Endodermal cell (in vitro differentiated cells): ENCODE data around the gene NRAP. TPM values are rescaled to one million over a fixed set of nuclear protein-coding genes. Genes with fewer than 3 reads are reported as not detected.

Experiments
- DNase-seq: peaks from one replicate; pipeline ENCODE4 v3.0.0-alpha.2; 2017
- H3K27ac ChIP-seq: 2 replicates; pipeline ENCODE4 v1.5.1; 2013; ENCODE audit warnings: mild to moderate bottlenecking, low read depth, low read length, moderate library complexity
- H3K27me3 ChIP-seq: 2 replicates; pipeline ENCODE4 v1.6.1; 2013; ENCODE audit warnings: mild to moderate bottlenecking, low read length, moderate library complexity; ENCODE audit not compliant: insufficient read depth, control insufficient read depth, poor library complexity, severe bottlenecking
- H3K36me3 ChIP-seq: 2 replicates; pipeline ENCODE4 v1.7.0; 2013; ENCODE audit warnings: mild to moderate bottlenecking, low read length, moderate library complexity; ENCODE audit not compliant: control insufficient read depth, insufficient read depth
- H3K4me1 ChIP-seq: one replicate; pipeline ENCODE4 v1.7.0; 2013; ENCODE audit warnings: low read length; ENCODE audit not compliant: control insufficient read depth, insufficient read depth
- H3K4me3 ChIP-seq: 2 replicates; pipeline ENCODE4 v1.5.1; 2013; ENCODE audit warnings: mild to moderate bottlenecking, low read length, moderate library complexity
- H3K9ac ChIP-seq: 2 replicates; pipeline ENCODE4 v1.6.1; 2013; ENCODE audit warnings: mild to moderate bottlenecking, low read length, moderate library complexity; ENCODE audit not compliant: poor library complexity, severe bottlenecking; ENCODE audit errors: extremely low read depth
- H3K9me3 ChIP-seq: 2 replicates; pipeline ENCODE4 v1.6.1; 2013; ENCODE audit warnings: mild to moderate bottlenecking, low read length, moderate library complexity; ENCODE audit not compliant: control insufficient read depth
- H3K27ac Mint-ChIP-seq: 2 replicates; pipeline ENCODE4 v1.8.0; 2020; ENCODE audit warnings: mixed read lengths
- H3K27me3 Mint-ChIP-seq: 2 replicates; pipeline ENCODE4 v1.8.0; 2021; ENCODE audit warnings: mild to moderate bottlenecking, mixed read lengths; ENCODE audit not compliant: insufficient read depth
- H3K36me3 Mint-ChIP-seq: 2 replicates; pipeline ENCODE4 v1.8.0; 2020; ENCODE audit warnings: low read depth, mixed read lengths
- H3K4me1 Mint-ChIP-seq: 2 replicates; pipeline ENCODE4 v1.8.0; 2020; ENCODE audit warnings: mixed read lengths
- H3K4me3 Mint-ChIP-seq: 2 replicates; pipeline ENCODE4 v1.8.0; 2020; ENCODE audit warnings: mild to moderate bottlenecking, moderate library complexity, mixed read lengths
- H3K9me3 Mint-ChIP-seq: 2 replicates; pipeline ENCODE4 v1.8.0; 2020; ENCODE audit warnings: mild to moderate bottlenecking, mixed read lengths
- CTCF ChIP-seq: fragments of 200-600 bp; sonication (generic); conservative IDR thresholded peaks from 2 replicates; pipeline ENCODE4 v1.5.0; 2021; ENCODE audit warnings: antibody characterized with exemption, mild to moderate bottlenecking
- WGBS, 2 experiments: methylation state at CpG; one replicate each; pipeline versions ENCODE4 v1.1.5 to v1.1.7; 2013; ENCODE audit warnings: missing lambda C conversion rate in 2 of 2, mixed read lengths in 1 of 2; ENCODE audit not compliant: insufficient coverage in 1 of 2, insufficient read length in 1 of 2; 5-methylcytosine and 5-hydroxymethylcytosine counted together
- total RNA-seq, 2 donors: library from RNA; stranded (reverse); fragmentation: NEBNext Ultra II Directional in 1 of 2; extraction: Animal tissue kit (Norgen Biotek cat#: 25700) in 1 of 2; gene quantifications; 2 replicates in 1 of 2; 3 replicates in 1 of 2; pipeline ENCODE4 v1.2.1, GENCODE V29; 2021

NRAP gene
- total RNA-seq, 2 donors from 2014 or later, result 0.09 to 0.11 TPM

GRCh38 chr10:113620511-113620910, 43.3 kb downstream of the NRAP start:
- TF ChIP-seq CTCF, result no peak
- Mint-ChIP-seq H3K9me3 (no peaks in the 10 kb centered on the region), H3K4me3 (no peak overlapping the region), H3K27ac (no peak overlapping the region), H3K4me1 (peaks cover 61% of the 10 kb centered on the region), H3K27me3 (peaks cover 7% of the 10 kb centered on the region), H3K36me3 (no peaks in the 10 kb centered on the region)
- WGBS, 2 experiments, result 86 to 94% methylated on average over 6 to 8 of the region's 8 CpGs
- DNase-seq, result no peak
- Histone ChIP-seq H3K27me3 (no peaks in the 10 kb centered on the region), H3K36me3 (no peaks in the 10 kb centered on the region), H3K9ac (no peak overlapping the region), H3K4me3 (no peak overlapping the region), H3K9me3 (no peaks in the 10 kb centered on the region), H3K4me1 (peaks cover 23% of the 10 kb centered on the region), H3K27ac (no peak overlapping the region)

DNA sequence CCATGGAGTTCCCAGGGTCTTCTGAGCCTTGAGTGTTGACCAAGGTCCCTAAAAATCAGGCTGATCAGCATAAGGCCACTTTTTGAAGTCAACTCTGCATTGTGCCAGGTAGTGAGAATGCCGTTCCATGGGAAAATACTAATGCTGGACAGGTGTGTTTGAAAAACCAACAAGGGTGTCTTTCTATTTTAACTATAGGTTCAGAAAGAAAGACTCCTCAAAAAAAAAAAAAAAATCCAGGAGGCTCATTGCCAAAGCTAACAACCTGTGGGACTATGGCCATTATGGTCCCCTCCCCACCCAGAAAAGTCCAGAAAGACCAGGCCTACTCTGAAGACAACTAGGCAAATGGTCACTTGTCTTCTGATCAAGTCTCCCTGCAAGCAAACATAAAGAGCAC, 44.4 kb downstream of the NRAP start:
- Mint-ChIP-seq H3K9me3 (no peaks in the 10 kb centered on the region), H3K4me1 (peaks cover 50% of the 10 kb centered on the region), H3K36me3 (no peaks in the 10 kb centered on the region), H3K27me3 (peaks cover 10% of the 10 kb centered on the region), H3K4me3 (no peak overlapping the region), H3K27ac (no peak overlapping the region)
- no peak overlapping the region for H3K4me3 ChIP-seq
- 100% methylated on average over 1 of the region's 1 CpG for WGBS, 2 experiments
- H3K27me3 ChIP-seq, result no peaks in the 10 kb centered on the region
- H3K36me3 ChIP-seq, result no peaks in the 10 kb centered on the region
- H3K27ac ChIP-seq, result no peak overlapping the region
- TF ChIP-seq CTCF, result no peak
- H3K9ac ChIP-seq, result no peak overlapping the region
- H3K9me3 ChIP-seq, result no peaks in the 10 kb centered on the region
- no peak for DNase-seq
- peaks cover 19% of the 10 kb centered on the region for H3K4me1 ChIP-seq

DNA sequence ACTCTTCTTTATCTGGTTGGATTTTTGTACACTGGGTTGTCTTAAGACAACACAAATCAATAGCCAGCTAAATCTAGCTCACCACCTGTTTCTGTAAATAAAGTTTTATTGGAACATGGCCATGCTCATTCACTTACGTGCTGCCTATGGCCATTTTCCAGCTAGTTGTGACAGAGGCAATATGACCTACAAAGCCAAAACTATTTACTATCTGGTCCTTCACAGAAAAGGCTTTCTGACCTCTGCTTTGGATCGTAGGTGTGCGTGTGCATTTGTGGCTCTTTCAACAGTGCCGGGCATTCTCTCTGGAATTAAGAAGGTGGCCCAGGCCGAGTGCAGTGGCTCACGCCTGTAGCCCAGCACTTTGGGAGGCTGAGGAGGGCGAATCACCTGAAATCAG, 45.5 kb downstream of the NRAP start:
- 92 to 97% methylated on average over 7 of the region's 7 CpGs for WGBS, 2 experiments
- Mint-ChIP-seq H3K4me3 (no peak overlapping the region), H3K4me1 (peaks cover 39% of the 10 kb centered on the region), H3K36me3 (no peaks in the 10 kb centered on the region), H3K27me3 (peaks cover 15% of the 10 kb centered on the region), H3K9me3 (no peaks in the 10 kb centered on the region), H3K27ac (no peak overlapping the region)
- no peak for TF ChIP-seq CTCF
- no peak for DNase-seq
- Histone ChIP-seq H3K9ac (no peak overlapping the region), H3K4me1 (peaks cover 15% of the 10 kb centered on the region), H3K9me3 (no peaks in the 10 kb centered on the region), H3K36me3 (no peaks in the 10 kb centered on the region), H3K27me3 (no peaks in the 10 kb centered on the region), H3K4me3 (no peak overlapping the region), H3K27ac (no peak overlapping the region)
